Stomach (tissue), 4 donors: ENCODE measurements around the gene MST1.

Source experiments
- POLR2A ChIP-seq, 4 donors: fragments of 450-650 bp; IDR thresholded peaks; one replicate each; pipeline ENCODE4 v1.6.1; 2016; ENCODE audit warnings: antibody characterized with exemption in 4 of 4, control low read depth in 2 of 4, mild to moderate bottlenecking in 1 of 4, moderate library complexity in 1 of 4
- TF ChIP-seq, protein P1 (sequence below), 7 experiments: fragments of 450-650 bp in 4 of 7; fragments of 200-600 bp in 3 of 7; sonication (generic) in 3 of 7; IDR thresholded peaks; one replicate each; pipeline ENCODE4 v1.5.1; 2016 to 2019; ENCODE audit warnings: antibody characterized with exemption in 7 of 7, control low read depth in 2 of 7, mild to moderate bottlenecking in 1 of 7

DNA sequence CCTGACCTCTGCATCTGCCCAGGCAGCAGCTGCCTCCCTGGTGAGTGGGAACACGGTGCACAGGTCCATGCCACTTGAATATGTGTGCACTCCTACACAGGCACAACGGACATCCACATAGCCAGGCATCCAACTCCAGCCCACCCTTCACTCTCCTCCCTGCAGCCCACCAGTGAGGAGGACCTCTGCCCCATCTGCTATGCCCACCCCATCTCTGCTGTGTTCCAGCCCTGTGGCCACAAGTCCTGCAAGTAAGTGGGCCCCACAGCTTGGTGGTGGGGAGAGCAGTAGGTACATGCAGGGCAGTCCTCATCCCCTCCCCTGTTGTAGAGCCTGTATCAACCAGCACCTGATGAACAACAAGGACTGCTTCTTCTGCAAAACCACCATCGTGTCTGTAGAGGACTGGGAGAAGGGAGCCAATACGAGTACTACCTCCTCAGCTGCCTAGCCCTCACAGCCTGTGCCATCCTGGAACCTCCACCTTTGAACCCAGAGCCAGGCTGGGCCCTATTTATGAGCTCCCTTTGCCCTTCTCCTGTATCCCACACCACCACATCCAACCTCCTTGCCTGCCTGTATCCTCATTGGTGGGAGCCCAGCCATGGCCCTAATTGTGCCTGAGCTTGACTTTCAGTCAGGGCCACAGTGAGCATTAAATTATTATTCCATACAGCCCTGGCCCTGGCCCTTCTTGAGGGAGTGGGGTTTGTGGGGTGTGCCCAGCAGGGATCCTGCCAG lies 31.8 kb upstream of the MST1 start:
- TF ChIP-seq, protein P1, sequence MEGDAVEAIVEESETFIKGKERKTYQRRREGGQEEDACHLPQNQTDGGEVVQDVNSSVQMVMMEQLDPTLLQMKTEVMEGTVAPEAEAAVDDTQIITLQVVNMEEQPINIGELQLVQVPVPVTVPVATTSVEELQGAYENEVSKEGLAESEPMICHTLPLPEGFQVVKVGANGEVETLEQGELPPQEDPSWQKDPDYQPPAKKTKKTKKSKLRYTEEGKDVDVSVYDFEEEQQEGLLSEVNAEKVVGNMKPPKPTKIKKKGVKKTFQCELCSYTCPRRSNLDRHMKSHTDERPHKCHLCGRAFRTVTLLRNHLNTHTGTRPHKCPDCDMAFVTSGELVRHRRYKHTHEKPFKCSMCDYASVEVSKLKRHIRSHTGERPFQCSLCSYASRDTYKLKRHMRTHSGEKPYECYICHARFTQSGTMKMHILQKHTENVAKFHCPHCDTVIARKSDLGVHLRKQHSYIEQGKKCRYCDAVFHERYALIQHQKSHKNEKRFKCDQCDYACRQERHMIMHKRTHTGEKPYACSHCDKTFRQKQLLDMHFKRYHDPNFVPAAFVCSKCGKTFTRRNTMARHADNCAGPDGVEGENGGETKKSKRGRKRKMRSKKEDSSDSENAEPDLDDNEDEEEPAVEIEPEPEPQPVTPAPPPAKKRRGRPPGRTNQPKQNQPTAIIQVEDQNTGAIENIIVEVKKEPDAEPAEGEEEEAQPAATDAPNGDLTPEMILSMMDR (IDR thresholded peaks at IDR 0.05): no peak
- TF ChIP-seq POLR2A (IDR thresholded peaks at IDR 0.05): no peak
